Fibroblast of lung (primary cell): ENCODE results near the gene NUDT6.

Source experiments
- CTCF ChIP-seq, 2 donors: IDR thresholded peaks in 1 of 2; conservative IDR thresholded peaks in 1 of 2; 1 replicate in 1 of 2; 2 replicates in 1 of 2; pipeline ENCODE4 v1.5.1; 2011 to 2012; ENCODE audit warnings: low read length in 2 of 2, control low read depth in 1 of 2, inconsistent platforms in 1 of 2, low read depth in 1 of 2, mild to moderate bottlenecking in 1 of 2
- EZH2 ChIP-seq: IDR thresholded peaks from 2 replicates; pipeline ENCODE4 v1.5.1; 2012; ENCODE audit warnings: low read length, control low read depth, mild to moderate bottlenecking; ENCODE audit errors: missing control alignments

GRCh38 chr4:122854447-122855352 is 67.7 kb downstream of the NUDT6 start:
- TF ChIP-seq CTCF (conservative IDR thresholded peaks at IDR 0.05 in 1 of 2, IDR thresholded peaks at IDR 0.05 in 1 of 2; ENCODE audit: low read depth in 1 of 2, low read length in 2 of 2): no peak
- TF ChIP-seq EZH2: no peak
